ENCODE data around the gene TDRKH. TPM values are rescaled to one million over a fixed set of nuclear protein-coding genes. Genes with fewer than 3 reads are reported as not detected.

TDRKH gene
- total and polyA plus RNA-seq, 2 of the 13 experiments (the other 11 are each of a cell fraction or from before 2014, with no cell fraction given): 3.9 to 5.4 TPM

- TF ChIP-seq ZNF687 (CRISPR knock-in tag; IDR thresholded peaks at IDR 0.05): no peak
- no peak for TF ChIP-seq CREB1 (IDR thresholded peaks at IDR 0.05)
- TF ChIP-seq CREB1 (CRISPR knock-in tag; IDR thresholded peaks at IDR 0.05): no peak
- TF ChIP-seq HMGXB4 (CRISPR knock-in tag; IDR thresholded peaks at IDR 0.05; ENCODE audit: borderline replicate concordance in 1 of 2, low read depth in 1 of 2): no peak
- TF ChIP-seq E2F1 (CRISPR knock-in tag; IDR thresholded peaks at IDR 0.05): no peak
- TF ChIP-seq ADNP (CRISPR knock-in tag; IDR thresholded peaks at IDR 0.05): no peak
- TF ChIP-seq ZNF430 (CRISPR knock-in tag; IDR thresholded peaks at IDR 0.05): no peak
- no peak for TF ChIP-seq ZNF136 (CRISPR knock-in tag; IDR thresholded peaks at IDR 0.05; ENCODE audit: low read depth)
- TF ChIP-seq HNRNPH1 (optimal IDR thresholded peaks at IDR 0.05; ENCODE audit: low read depth, low read length): no peak
- TF ChIP-seq FOXP1 (IDR thresholded peaks at IDR 0.05): no peak
- TF ChIP-seq FOXP1 (CRISPR knock-in tag; IDR thresholded peaks at IDR 0.05): 0 out of 2 replicates have a peak, but pooled peaks have one; percentile 13
- TF ChIP-seq DMAP1 (CRISPR knock-in tag; IDR thresholded peaks at IDR 0.05): no peak
- no peak for TF ChIP-seq ZNF160 (CRISPR knock-in tag; IDR thresholded peaks at IDR 0.05)
- TF ChIP-seq ZNF564 (CRISPR knock-in tag; IDR thresholded peaks at IDR 0.05): no peak
- no peak for TF ChIP-seq FOXK1 (CRISPR knock-in tag; IDR thresholded peaks at IDR 0.05; ENCODE audit: borderline replicate concordance, low read depth)
- no peak for TF ChIP-seq ARNT (IDR thresholded peaks at IDR 0.05)
- TF ChIP-seq GRHL1 (CRISPR knock-in tag; conservative IDR thresholded peaks at IDR 0.05): no peak
- TF ChIP-seq ZUFSP (CRISPR knock-in tag; IDR thresholded peaks at IDR 0.05; ENCODE audit: borderline replicate concordance): no peak
- peak; percentile 51; the same call in 1 of the 2 replicates for TF ChIP-seq ZMYM3 (CRISPR knock-in tag; IDR thresholded peaks at IDR 0.05)
- TF ChIP-seq TCF7L2 (IDR thresholded peaks at IDR 0.05; ENCODE audit: low read depth, low read length): no peak
- TF ChIP-seq ZNF264 (CRISPR knock-in tag; IDR thresholded peaks at IDR 0.05): no peak
Observed at GRCh38 chr1:151834239-151834638, 43.9 kb upstream of the TDRKH start (continued).
